ENCODE measurements around the gene ERC2.

ERC2 gene

GRCh38 chr3:55562700-55563099 lies 905.6 kb downstream of the ERC2 start (continued):
- TF ChIP-seq ZNF529 (tag by site-specific recombination; IDR thresholded peaks at IDR 0.05; ENCODE audit: insufficient replicate concordance) (peak; percentile 38), KLF10 (tag by site-specific recombination; IDR thresholded peaks at IDR 0.05) (0 out of 2 replicates have a peak, but pooled peaks have one; percentile 20), ZNF830 (tag by site-specific recombination; IDR thresholded peaks at IDR 0.05; ENCODE audit: low read depth) (no peak), ZNF677 (tag by site-specific recombination; IDR thresholded peaks at IDR 0.05) (no peak), ZNF645 (tag by site-specific recombination; IDR thresholded peaks at IDR 0.05) (no peak)

- TF ChIP-seq ZNF112 (tag by site-specific recombination; IDR thresholded peaks at IDR 0.05) (no peak), ZNF837 (tag by site-specific recombination; IDR thresholded peaks at IDR 0.05) (no peak), REPIN1 (tag by site-specific recombination; IDR thresholded peaks at IDR 0.05; ENCODE audit: low read depth) (no peak), ZNF529 (tag by site-specific recombination; IDR thresholded peaks at IDR 0.05; ENCODE audit: insufficient replicate concordance) (no peak), MYNN (tag by site-specific recombination; IDR thresholded peaks at IDR 0.05; ENCODE audit: borderline replicate concordance) (no peak), ZNF114 (tag by site-specific recombination; IDR thresholded peaks at IDR 0.05) (no peak)
Measured at GRCh38 chr3:55559500-55560423, 908.5 kb downstream of the ERC2 start.

GRCh38 chr3:55558316-55558715 lies 910.0 kb downstream of the ERC2 start:
- Histone ChIP-seq H3K9me3 (ENCODE audit: control insufficient read depth, insufficient read depth, low read depth, low read length) (no peaks in the 10 kb centered on the region), H3K36me3 (ENCODE audit: control insufficient read depth in 2 of 2, insufficient read depth in 1 of 2, low read length in 2 of 2) (no peaks in the 10 kb centered on the region), H3K27ac (ENCODE audit: extremely low read depth, low read depth, low read length) (no peak overlapping the region), H3K4me3 (ENCODE audit: low read depth, low read length) (no peak overlapping the region), H3K4me1 (ENCODE audit: control insufficient read depth, insufficient read depth, low read length) (no peaks in the 10 kb centered on the region)
- ChIA-PET POLR2A (no interaction called here), CTCF (interaction anchor here (0.7 kb wide), 1 partner anchor 68 kb away, joined by 3 read pairs; no protein-coding TSS in a partner anchor)
- TF ChIP-seq GLI4 (tag by site-specific recombination; IDR thresholded peaks at IDR 0.05): no peak
- no peak for TF ChIP-seq ZNF549 (tag by site-specific recombination; IDR thresholded peaks at IDR 0.05)
- no peak for TF ChIP-seq OVOL3 (tag by site-specific recombination; IDR thresholded peaks at IDR 0.05)
- TF ChIP-seq ZNF76 (tag by site-specific recombination; IDR thresholded peaks at IDR 0.05; ENCODE audit: borderline replicate concordance, low read depth): no peak
- TF ChIP-seq ZNF26 (tag by site-specific recombination; IDR thresholded peaks at IDR 0.05): no peak
- no peak for TF ChIP-seq ZNF501 (tag by site-specific recombination; IDR thresholded peaks at IDR 0.05)
- no peak for TF ChIP-seq ZNF600 (tag by site-specific recombination; IDR thresholded peaks at IDR 0.05)
- no peak for TF ChIP-seq ZSCAN5A (tag by site-specific recombination; IDR thresholded peaks at IDR 0.05)
- TF ChIP-seq ZNF610 (tag by site-specific recombination; IDR thresholded peaks at IDR 0.05; ENCODE audit: borderline replicate concordance): no peak
- no peak for TF ChIP-seq ZNF121 (tag by site-specific recombination; IDR thresholded peaks at IDR 0.05)
- TF ChIP-seq ZNF202 (tag by site-specific recombination; IDR thresholded peaks at IDR 0.05; ENCODE audit: borderline replicate concordance): no peak

More at GRCh38 chr3:55559500-55560423, 908.5 kb downstream of the ERC2 start:
- Histone ChIP-seq H3K36me3 (ENCODE audit: control insufficient read depth in 2 of 2, insufficient read depth in 1 of 2, low read length in 2 of 2) (no peaks in the 10 kb centered on the region), H3K27ac (ENCODE audit: extremely low read depth, low read depth, low read length) (no peak overlapping the region), H3K9me3 (ENCODE audit: control insufficient read depth, insufficient read depth, low read depth, low read length) (no peaks in the 10 kb centered on the region), H3K4me1 (ENCODE audit: control insufficient read depth, insufficient read depth, low read length) (no peaks in the 10 kb centered on the region), H3K4me3 (ENCODE audit: low read depth, low read length) (no peak overlapping the region)
- ChIA-PET CTCF (interaction anchor here (0.8 kb wide), 1 partner anchor 335 kb away, joined by 3 read pairs; no protein-coding TSS in a partner anchor), POLR2A (no interaction called here)

All from HEK293 (cell line).